ENCODE measurements around the gene DPF1.
"Not testable (repeated sequence)": the region's sequence is repeated elsewhere in the genome, so short reads cannot be mapped to it uniquely, and the experiment has no call there.

Gene DPF1

GRCh38 chr19:38228491-38229439 is 4.7 kb upstream of the DPF1 start:
- Histone ChIP-seq H3K9me3 (ENCODE audit: control insufficient read depth, insufficient read depth, low read length) (no peaks in the 10 kb centered on the region), H3K27ac (ENCODE audit: low read depth, low read length) (no peak overlapping the region), H3K27me3 (ENCODE audit: control insufficient read depth, insufficient read depth, low read length) (peaks cover 25% of the 10 kb centered on the region), H3K4me1 (ENCODE audit: control insufficient read depth, insufficient read depth, low read length) (peaks cover 15% of the 10 kb centered on the region), H3K9ac (ENCODE audit: low read depth, low read length) (no peak overlapping the region), H3K36me3 (ENCODE audit: control insufficient read depth, insufficient read depth, low read length) (no peaks in the 10 kb centered on the region), H3K4me3 (ENCODE audit: low read depth, low read length) (peak overlapping the region; percentile 73)

GRCh38 chr19:38228005-38228377 is 4.0 kb upstream of the DPF1 start:
- peaks cover 25% of the 10 kb centered on the region for H3K27me3 ChIP-seq (ENCODE audit: control insufficient read depth, insufficient read depth, low read length)
- peak overlapping the region; percentile 33 for H3K9ac ChIP-seq (ENCODE audit: low read depth, low read length)
- peak overlapping the region; percentile 47 for H3K4me3 ChIP-seq (ENCODE audit: low read depth, low read length)
- no peaks in the 10 kb centered on the region for H3K36me3 ChIP-seq (ENCODE audit: control insufficient read depth, insufficient read depth, low read length)
- H3K27ac ChIP-seq (ENCODE audit: low read depth, low read length) = peak overlapping the region; percentile 82
- H3K4me1 ChIP-seq (ENCODE audit: control insufficient read depth, insufficient read depth, low read length) = peaks cover 21% of the 10 kb centered on the region
- no peaks in the 10 kb centered on the region for H3K9me3 ChIP-seq (ENCODE audit: control insufficient read depth, insufficient read depth, low read length)

DNA sequence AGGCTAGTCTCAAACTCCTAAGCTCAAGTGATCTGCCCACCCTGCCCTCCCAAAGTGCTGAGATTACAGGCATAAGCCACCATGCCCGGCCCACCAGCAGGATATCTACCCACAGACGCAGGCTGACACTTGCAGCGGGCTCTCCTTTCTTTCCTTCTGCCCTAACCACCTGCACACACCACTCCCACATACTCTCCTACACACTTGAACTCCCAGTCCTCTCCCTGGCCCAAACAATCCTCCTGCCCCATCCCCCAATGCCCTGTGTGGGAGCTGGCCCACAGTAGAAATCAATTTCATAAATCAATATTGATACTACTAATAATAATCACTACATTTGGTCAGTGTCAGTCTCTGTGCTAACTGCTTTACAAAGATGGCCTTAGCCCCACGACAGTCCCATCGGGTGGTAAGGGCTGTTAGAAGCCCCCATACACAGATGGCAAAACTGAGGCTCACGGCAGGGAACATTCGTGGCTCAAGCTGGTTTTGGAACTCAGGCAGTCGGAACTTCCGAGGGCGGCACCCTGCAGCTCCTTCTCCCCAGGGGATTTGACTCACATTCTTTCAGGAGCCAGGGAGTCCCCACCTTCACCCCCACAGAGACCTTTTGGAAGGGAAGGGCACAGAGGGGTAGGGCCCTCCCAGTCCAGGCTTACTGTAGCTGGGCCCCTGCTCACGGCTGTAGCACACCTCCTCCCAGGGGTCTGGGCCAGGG is 3.4 kb upstream of the DPF1 start:
- H3K27ac ChIP-seq (ENCODE audit: low read depth, low read length) = peak overlapping the region; percentile 82
- peaks cover 25% of the 10 kb centered on the region for H3K27me3 ChIP-seq (ENCODE audit: control insufficient read depth, insufficient read depth, low read length)
- no peaks in the 10 kb centered on the region for H3K36me3 ChIP-seq (ENCODE audit: control insufficient read depth, insufficient read depth, low read length)
- no peaks in the 10 kb centered on the region for H3K9me3 ChIP-seq (ENCODE audit: control insufficient read depth, insufficient read depth, low read length)
- peak overlapping the region; percentile 47 for H3K4me3 ChIP-seq (ENCODE audit: low read depth, low read length)
- peaks cover 24% of the 10 kb centered on the region for H3K4me1 ChIP-seq (ENCODE audit: control insufficient read depth, insufficient read depth, low read length)
- peak overlapping the region; percentile 33; the same call in 1 of the 2 replicates for H3K9ac ChIP-seq (ENCODE audit: low read depth, low read length)

- not testable (repeated sequence) for H3K9ac ChIP-seq (ENCODE audit: low read depth, low read length); H3K4me3 ChIP-seq (ENCODE audit: low read depth, low read length); H3K9me3 ChIP-seq (ENCODE audit: control insufficient read depth, insufficient read depth, low read length); H3K36me3 ChIP-seq (ENCODE audit: control insufficient read depth, insufficient read depth, low read length); H3K27ac ChIP-seq (ENCODE audit: low read depth, low read length)
- Histone ChIP-seq H3K27me3 (ENCODE audit: control insufficient read depth, insufficient read depth, low read length) (peaks cover 17% of the 10 kb centered on the region), H3K4me1 (ENCODE audit: control insufficient read depth, insufficient read depth, low read length) (peaks cover 24% of the 10 kb centered on the region)
Measured at GRCh38 chr19:38224863-38225218, 819 bp upstream of the DPF1 start.

DNA sequence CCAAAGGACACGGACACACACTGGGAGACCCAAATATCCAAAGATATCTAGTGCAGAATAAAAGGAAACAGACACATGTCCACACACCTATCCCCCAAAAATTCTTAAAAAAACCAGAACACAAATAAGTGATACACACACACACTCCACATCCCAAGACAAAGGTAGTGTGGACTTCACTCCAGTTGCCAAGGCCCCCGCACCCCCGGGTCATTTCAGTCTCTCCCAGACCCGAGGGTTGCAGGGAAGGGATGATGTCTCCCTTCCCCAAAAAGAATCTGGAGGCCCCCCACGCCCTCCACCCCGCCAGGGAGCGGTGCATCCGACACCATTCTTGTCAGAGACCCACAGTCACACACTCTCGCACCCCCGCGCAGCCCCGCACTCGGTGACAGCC is 407 bp downstream of the DPF1 start:
- Histone ChIP-seq H3K27me3 (ENCODE audit: control insufficient read depth, insufficient read depth, low read length) (peaks cover 13% of the 10 kb centered on the region), H3K9me3 (ENCODE audit: control insufficient read depth, insufficient read depth, low read length) (no peaks in the 10 kb centered on the region), H3K27ac (ENCODE audit: low read depth, low read length) (no peak overlapping the region), H3K9ac (ENCODE audit: low read depth, low read length) (no peak overlapping the region), H3K4me3 (ENCODE audit: low read depth, low read length) (peak overlapping the region; percentile 78), H3K36me3 (ENCODE audit: control insufficient read depth, insufficient read depth, low read length) (peaks cover 14% of the 10 kb centered on the region; the same call in 1 of the 2 replicates), H3K4me1 (ENCODE audit: control insufficient read depth, insufficient read depth, low read length) (peaks cover 24% of the 10 kb centered on the region)

- peaks cover 24% of the 10 kb centered on the region for H3K4me1 ChIP-seq (ENCODE audit: control insufficient read depth, insufficient read depth, low read length)
- peaks cover 18% of the 10 kb centered on the region; the same call in 1 of the 2 replicates for H3K36me3 ChIP-seq (ENCODE audit: control insufficient read depth, insufficient read depth, low read length)
- H3K4me3 ChIP-seq (ENCODE audit: low read depth, low read length) = peak overlapping the region; percentile 78
- peaks cover 12% of the 10 kb centered on the region for H3K27me3 ChIP-seq (ENCODE audit: control insufficient read depth, insufficient read depth, low read length)
- H3K9ac ChIP-seq (ENCODE audit: low read depth, low read length) = no peak overlapping the region
- no peaks in the 10 kb centered on the region for H3K9me3 ChIP-seq (ENCODE audit: control insufficient read depth, insufficient read depth, low read length)
- H3K27ac ChIP-seq (ENCODE audit: low read depth, low read length) = no peak overlapping the region
Measured at GRCh38 chr19:38223119-38223523, 901 bp downstream of the DPF1 start.

GRCh38 chr19:38221919-38222830 is 1.8 kb downstream of the DPF1 start:
- H3K9ac ChIP-seq (ENCODE audit: low read depth, low read length) = no peak overlapping the region
- peaks cover 16% of the 10 kb centered on the region for H3K4me1 ChIP-seq (ENCODE audit: control insufficient read depth, insufficient read depth, low read length)
- no peak overlapping the region; the same call in 1 of the 2 replicates for H3K4me3 ChIP-seq (ENCODE audit: low read depth, low read length)
- H3K27ac ChIP-seq (ENCODE audit: low read depth, low read length) = no peak overlapping the region
- peaks cover 4% of the 10 kb centered on the region for H3K27me3 ChIP-seq (ENCODE audit: control insufficient read depth, insufficient read depth, low read length)
- H3K36me3 ChIP-seq (ENCODE audit: control insufficient read depth, insufficient read depth, low read length) = peaks cover 18% of the 10 kb centered on the region; the same call in 1 of the 2 replicates
- no peaks in the 10 kb centered on the region for H3K9me3 ChIP-seq (ENCODE audit: control insufficient read depth, insufficient read depth, low read length)

DNA sequence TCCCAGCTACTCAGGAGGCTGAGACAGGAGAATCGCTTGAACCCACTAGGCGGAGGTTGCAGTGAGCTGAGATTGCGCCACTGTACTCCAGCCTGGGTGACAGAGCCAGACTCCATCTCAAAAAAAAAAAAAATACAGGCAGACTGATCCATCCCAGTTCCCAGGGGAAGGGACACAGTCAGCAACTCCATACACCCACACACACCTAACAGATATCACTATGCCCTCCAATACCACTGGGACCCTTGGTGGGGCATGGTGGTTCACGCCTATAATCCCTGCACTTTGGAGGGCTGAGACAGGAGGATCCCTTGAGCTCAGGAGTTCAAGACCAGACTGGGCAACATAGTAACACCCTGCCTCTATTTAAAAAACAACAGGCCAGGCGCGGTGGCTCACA is 2.6 kb downstream of the DPF1 start:
- Histone ChIP-seq H3K36me3 (ENCODE audit: control insufficient read depth, insufficient read depth, low read length) (peaks cover 18% of the 10 kb centered on the region; the same call in 1 of the 2 replicates), H3K4me1 (ENCODE audit: control insufficient read depth, insufficient read depth, low read length) (peaks cover 11% of the 10 kb centered on the region), H3K27ac (ENCODE audit: low read depth, low read length) (no peak overlapping the region), H3K27me3 (ENCODE audit: control insufficient read depth, insufficient read depth, low read length) (peaks cover 1% of the 10 kb centered on the region; the same call in 1 of the 2 replicates), H3K4me3 (ENCODE audit: low read depth, low read length) (no peak overlapping the region), H3K9me3 (ENCODE audit: control insufficient read depth, insufficient read depth, low read length) (no peaks in the 10 kb centered on the region), H3K9ac (ENCODE audit: low read depth, low read length) (no peak overlapping the region)

DNA sequence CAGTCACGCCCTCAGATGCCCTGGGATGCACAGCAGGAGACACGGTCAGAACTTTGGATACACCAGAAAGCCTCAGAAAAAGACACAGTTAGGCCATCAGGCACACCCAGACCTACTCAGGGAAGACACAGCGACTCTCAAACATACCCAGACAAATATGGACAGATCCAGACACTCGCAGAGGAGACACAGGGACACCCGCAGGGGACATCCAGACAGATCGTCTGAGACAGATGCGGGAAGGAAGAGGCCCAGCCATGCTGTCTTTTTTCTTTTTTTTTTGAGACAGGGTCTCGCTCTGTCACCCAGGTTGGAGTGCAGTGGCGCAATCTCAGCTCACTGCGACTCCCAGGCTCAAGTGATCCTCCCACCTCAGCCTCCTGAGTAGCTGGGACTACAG is 4.8 kb downstream of the DPF1 start:
- H3K4me1 ChIP-seq (ENCODE audit: control insufficient read depth, insufficient read depth, low read length) = 0 out of 2 replicates have a peak, but pooled peaks cover 9% of the 10 kb centered on the region
- no peak overlapping the region for H3K4me3 ChIP-seq (ENCODE audit: low read depth, low read length)
- peaks cover 18% of the 10 kb centered on the region; the same call in 1 of the 2 replicates for H3K36me3 ChIP-seq (ENCODE audit: control insufficient read depth, insufficient read depth, low read length)
- no peaks in the 10 kb centered on the region for H3K27me3 ChIP-seq (ENCODE audit: control insufficient read depth, insufficient read depth, low read length)
- H3K9me3 ChIP-seq (ENCODE audit: control insufficient read depth, insufficient read depth, low read length) = no peaks in the 10 kb centered on the region
- no peak overlapping the region for H3K9ac ChIP-seq (ENCODE audit: low read depth, low read length)
- no peak overlapping the region for H3K27ac ChIP-seq (ENCODE audit: low read depth, low read length)

- no peak overlapping the region for H3K27ac ChIP-seq (ENCODE audit: low read depth, low read length)
- H3K36me3 ChIP-seq (ENCODE audit: control insufficient read depth, insufficient read depth, low read length) = peaks cover 18% of the 10 kb centered on the region; the same call in 1 of the 2 replicates
- H3K4me3 ChIP-seq (ENCODE audit: low read depth, low read length) = no peak overlapping the region
- peaks cover 8% of the 10 kb centered on the region; the same call in 1 of the 2 replicates for H3K4me1 ChIP-seq (ENCODE audit: control insufficient read depth, insufficient read depth, low read length)
- no peak overlapping the region for H3K9ac ChIP-seq (ENCODE audit: low read depth, low read length)
- no peaks in the 10 kb centered on the region for H3K9me3 ChIP-seq (ENCODE audit: control insufficient read depth, insufficient read depth, low read length)
- no peaks in the 10 kb centered on the region for H3K27me3 ChIP-seq (ENCODE audit: control insufficient read depth, insufficient read depth, low read length)
Measured at GRCh38 chr19:38218204-38218603, 5.8 kb downstream of the DPF1 start.
